Endothelial cell of umbilical vein (primary cell): ENCODE data around the gene BAG5. TPM values are rescaled to one million over a fixed set of nuclear protein-coding genes. Genes with fewer than 3 reads are reported as not detected.

ENCODE experiments used
- BruUV-seq: library from RNA; stranded (reverse); fragments of 400-500 nt; replicated peaks from 2 replicates; lab custom pipeline; 2021; lab: Mats Ljungman, UMichigan
- CTCF ChIA-PET: fragments of 300-600, 350-600 bp; sonication (Branson Sonifier 250); formaldehyde crosslinking; loops from one replicate; lab custom pipeline; 2021; ENCODE audit warnings: antibody characterized with exemption, inconsistent platforms; lab: Charles Lee
- POLR2A ChIA-PET: fragments of 300-600, 350-600 bp; sonication (Branson Sonifier 250); formaldehyde crosslinking; loops from one replicate; lab custom pipeline; 2021; ENCODE audit warnings: antibody characterized with exemption, inconsistent platforms; lab: Charles Lee
- DNase-seq: peaks from one replicate; pipeline ENCODE4 v3.0.0-alpha.2; 2011; ENCODE audit warnings: low read depth, low spot score
- FAIRE-seq: peaks from 2 replicates; lab custom pipeline; 2011; peaks lifted over from hg19 to GRCh38; lab: Jason Lieb, UNC
- H2AFZ ChIP-seq: 2 replicates; pipeline ENCODE4 v1.6.0; 2012; ENCODE audit warnings: low read depth, low read length, control low read depth, inconsistent platforms
- H3K27ac ChIP-seq: 2 replicates; pipeline ENCODE4 v1.5.1; 2011; ENCODE audit warnings: low read depth, mild to moderate bottlenecking, control low read depth, low read length, moderate library complexity; ENCODE audit not compliant: insufficient read depth
- H3K27me3 ChIP-seq, 2 experiments: 2 replicates each; pipeline versions ENCODE4 v1.6.0 to v1.6.1; 2011; ENCODE audit warnings: low read length in 2 of 2, mixed read lengths in 1 of 2; ENCODE audit not compliant: control insufficient read depth in 2 of 2, insufficient read depth in 2 of 2
- H3K36me3 ChIP-seq, 2 experiments: 2 replicates in 1 of 2; 3 replicates in 1 of 2; pipeline ENCODE4 v1.5.1; 2011; ENCODE audit warnings: low read length in 2 of 2, mild to moderate bottlenecking in 1 of 2, moderate library complexity in 1 of 2; ENCODE audit not compliant: control insufficient read depth in 2 of 2, insufficient read depth in 2 of 2; ENCODE audit errors: extremely low read depth in 1 of 2
- H3K4me1 ChIP-seq: 3 replicates; pipeline ENCODE4 v1.5.1; 2011; ENCODE audit warnings: mild to moderate bottlenecking, low read length; ENCODE audit not compliant: control insufficient read depth, insufficient read depth; ENCODE audit errors: extremely low read depth
- H3K4me2 ChIP-seq: 2 replicates; pipeline ENCODE4 v1.6.1; 2011; ENCODE audit warnings: low read length, control low read depth, mixed read lengths; ENCODE audit not compliant: insufficient read depth
- H3K4me3 ChIP-seq, 3 experiments: fragments of 200-600 bp in 1 of 3; sonication (generic), shearing (Covaris generic) in 1 of 3; replicated peaks in 1 of 3; 2 replicates each; pipeline ENCODE4 v1.5.1; 2011 to 2016; ENCODE audit warnings: control low read depth in 3 of 3, low read length in 3 of 3, mild to moderate bottlenecking in 2 of 3, inconsistent platforms in 1 of 3, low read depth in 1 of 3, moderate library complexity in 1 of 3; ENCODE audit not compliant: insufficient read depth in 1 of 3
- H3K79me2 ChIP-seq: 2 replicates; pipeline ENCODE4 v1.6.0; 2012; ENCODE audit warnings: low read length, inconsistent platforms; ENCODE audit not compliant: control insufficient read depth, insufficient read depth
- H3K9ac ChIP-seq: replicated peaks from 2 replicates; pipeline ENCODE3; 2011; ENCODE audit warnings: low read length, control low read depth; ENCODE audit not compliant: insufficient read depth; ENCODE audit errors: extremely low read depth
- H3K9me1 ChIP-seq: replicated peaks from 3 replicates; pipeline ENCODE4 v1.6.0; 2011; ENCODE audit warnings: mild to moderate bottlenecking, low read length; ENCODE audit not compliant: control insufficient read depth, insufficient read depth; ENCODE audit errors: extremely low read depth
- H3K9me3 ChIP-seq: replicated peaks from 2 replicates; pipeline ENCODE4 v1.5.1; 2012; ENCODE audit warnings: low read length, inconsistent platforms; ENCODE audit not compliant: control insufficient read depth, insufficient read depth
- H4K20me1 ChIP-seq: replicated peaks from 2 replicates; pipeline ENCODE3; 2011; ENCODE audit warnings: mild to moderate bottlenecking, low read length; ENCODE audit not compliant: control insufficient read depth, insufficient read depth; ENCODE audit errors: extremely low read depth
- CTCF ChIP-seq, 2 donors: IDR thresholded peaks; 1 replicate in 1 of 2; 2 replicates in 1 of 2; pipeline ENCODE4 v1.5.1; 2011; ENCODE audit warnings: low read length in 2 of 2, mild to moderate bottlenecking in 2 of 2, moderate library complexity in 2 of 2, control low read depth in 1 of 2, inconsistent platforms in 1 of 2, low read depth in 1 of 2; ENCODE audit not compliant: insufficient read depth in 1 of 2; ENCODE audit errors: extremely low read depth in 1 of 2
- EZH2 ChIP-seq: IDR thresholded peaks from 2 replicates; pipeline ENCODE4 v1.6.1; 2012; ENCODE audit warnings: borderline replicate concordance, low read depth, mild to moderate bottlenecking, moderate library complexity, low read length, inconsistent platforms; ENCODE audit not compliant: severe bottlenecking
- FOS ChIP-seq: IDR thresholded peaks from 2 replicates; pipeline ENCODE4 v1.6.1; 2011; ENCODE audit warnings: mild to moderate bottlenecking, low read length, moderate library complexity, borderline replicate concordance; ENCODE audit not compliant: insufficient read depth
- GATA2 ChIP-seq: IDR thresholded peaks from 2 replicates; pipeline ENCODE4 v1.7.0; 2011; ENCODE audit warnings: low read depth, mild to moderate bottlenecking, moderate library complexity, mixed read lengths, low read length; ENCODE audit not compliant: insufficient read length, insufficient read depth
- JUN ChIP-seq: IDR thresholded peaks from 2 replicates; pipeline ENCODE4 v1.6.1; 2011; ENCODE audit warnings: borderline replicate concordance, low read depth; ENCODE audit not compliant: insufficient read length, insufficient read depth
- MYC ChIP-seq: IDR thresholded peaks from one replicate; pipeline ENCODE4 v1.6.1; 2011; ENCODE audit warnings: mild to moderate bottlenecking, low read depth, low read length
- POLR2A ChIP-seq: IDR thresholded peaks from 2 replicates; pipeline ENCODE4 v1.6.1; 2012; ENCODE audit warnings: low read depth, mild to moderate bottlenecking, control low read depth, low read length
- POLR2AphosphoS5 ChIP-seq: IDR thresholded peaks from 2 replicates; pipeline ENCODE4 v1.6.1; 2012; ENCODE audit warnings: low read depth, mild to moderate bottlenecking, control low read depth, low read length, moderate library complexity; ENCODE audit not compliant: insufficient read depth
- dilution Hi-C: fragments of 300-500 bp; cut with MboI; formaldehyde crosslinking; loops from one replicate; pipeline ENCODE4 v1.15.0; 2019; ENCODE audit warnings: low sequenced_read_pairs; ENCODE audit not compliant: extremely low pct_ligation_motif_present
- intact Hi-C: fragments of 100-400 bp; cut with micrococcal nuclease; formaldehyde crosslinking; loops from one replicate; pipeline ENCODE4 v1.10.0; 2022
- polyA plus RNA-seq, 4 experiments: library from polyadenylated mRNA; depleted of rRNA in 3 of 4; stranded (reverse) in 3 of 4; unstranded in 1 of 4; fragments of >200 nt; gene quantifications; 2 replicates each; pipeline versions ENCODE4 v1.2.1 to v1.2.3, GENCODE V29; 2011 to 2012; ENCODE audit warnings: missing spikeins in 1 of 4
- total RNA-seq: library from RNA; stranded (reverse); gene quantifications from 2 replicates; pipeline ENCODE4 v1.2.3, GENCODE V29; 2021
- TF ChIP-seq, protein P1 (sequence below): IDR thresholded peaks from 2 replicates; pipeline ENCODE4 v1.6.1; 2011; ENCODE audit not compliant: insufficient read depth, insufficient read length

The BAG5 gene
- total and polyA plus RNA-seq, 2 donors (not counting 3 experiments of a cell fraction or from before 2014, with no cell fraction given): 6.3 to 32.5 TPM

DNA sequence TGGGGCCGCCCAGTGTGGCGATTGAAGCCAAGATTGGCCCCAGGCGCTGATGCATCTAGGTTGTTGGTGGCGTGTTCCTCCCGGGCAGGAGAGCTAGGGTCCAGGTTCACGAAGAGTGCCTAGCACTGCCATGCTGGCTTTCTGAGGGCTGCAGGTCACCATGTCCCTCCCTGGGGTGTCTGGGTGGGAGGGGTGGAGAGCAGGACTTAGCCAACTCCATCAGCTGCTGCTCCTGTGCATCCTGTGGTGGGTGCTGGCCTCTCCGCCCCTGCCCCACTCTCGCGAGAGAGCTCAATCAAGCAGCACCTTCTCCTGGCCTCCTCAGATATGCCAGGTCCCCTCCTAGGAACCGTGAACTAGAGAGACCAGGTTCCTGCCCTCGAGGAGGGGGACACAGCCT lies 31.6 kb downstream of the BAG5 start:
- Histone ChIP-seq H3K27ac (no peak overlapping the region), H3K27me3 (no peaks in the 10 kb centered on the region), H2AFZ (no peak overlapping the region), H3K36me3 (peaks cover 0 to 2% of the 10 kb centered on the region in 2 experiments), H3K9me1 (no peaks in the 10 kb centered on the region), H3K79me2 (peaks cover 21% of the 10 kb centered on the region), H3K9me3 (no peaks in the 10 kb centered on the region), H3K9ac (no peak overlapping the region), H4K20me1 (no peaks in the 10 kb centered on the region), H3K4me2 (no peak overlapping the region), H3K4me1 (peaks cover 8% of the 10 kb centered on the region), H3K4me3 (no peak overlapping the region)
- intact Hi-C loops: no loop called here
- ChIA-PET CTCF (interaction anchor here (1.2 to 4.8 kb wide), 3 partner anchors 10 to 16 kb away, joined by 3 to 49 read pairs (median 3); no protein-coding TSS in a partner anchor), POLR2A (no interaction called here)
- no peak for FAIRE-seq
- BruUV-seq: no TSS peak
- no peak for DNase-seq
- TF ChIP-seq MYC: no peak
- no peak for TF ChIP-seq FOS
- no peak for TF ChIP-seq CTCF (IDR thresholded peaks at IDR 0.05; ENCODE audit: extremely low read depth in 1 of 2, insufficient read depth in 1 of 2, low read depth in 1 of 2, low read length in 2 of 2)
- TF ChIP-seq GATA2: no peak
- TF ChIP-seq POLR2A: no peak
- TF ChIP-seq EZH2: no peak
- no peak for TF ChIP-seq POLR2AphosphoS5
- TF ChIP-seq JUN: no peak
- TF ChIP-seq, protein P1, sequence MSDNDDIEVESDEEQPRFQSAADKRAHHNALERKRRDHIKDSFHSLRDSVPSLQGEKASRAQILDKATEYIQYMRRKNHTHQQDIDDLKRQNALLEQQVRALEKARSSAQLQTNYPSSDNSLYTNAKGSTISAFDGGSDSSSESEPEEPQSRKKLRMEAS: no peak
- dilution Hi-C loops: no loop called here
